ENCODE measurements around the gene MRNIP.
"Not testable (repeated sequence)": the region's sequence is repeated elsewhere in the genome, so short reads cannot be mapped to it uniquely, and the experiment has no call there.

The MRNIP gene

DNA sequence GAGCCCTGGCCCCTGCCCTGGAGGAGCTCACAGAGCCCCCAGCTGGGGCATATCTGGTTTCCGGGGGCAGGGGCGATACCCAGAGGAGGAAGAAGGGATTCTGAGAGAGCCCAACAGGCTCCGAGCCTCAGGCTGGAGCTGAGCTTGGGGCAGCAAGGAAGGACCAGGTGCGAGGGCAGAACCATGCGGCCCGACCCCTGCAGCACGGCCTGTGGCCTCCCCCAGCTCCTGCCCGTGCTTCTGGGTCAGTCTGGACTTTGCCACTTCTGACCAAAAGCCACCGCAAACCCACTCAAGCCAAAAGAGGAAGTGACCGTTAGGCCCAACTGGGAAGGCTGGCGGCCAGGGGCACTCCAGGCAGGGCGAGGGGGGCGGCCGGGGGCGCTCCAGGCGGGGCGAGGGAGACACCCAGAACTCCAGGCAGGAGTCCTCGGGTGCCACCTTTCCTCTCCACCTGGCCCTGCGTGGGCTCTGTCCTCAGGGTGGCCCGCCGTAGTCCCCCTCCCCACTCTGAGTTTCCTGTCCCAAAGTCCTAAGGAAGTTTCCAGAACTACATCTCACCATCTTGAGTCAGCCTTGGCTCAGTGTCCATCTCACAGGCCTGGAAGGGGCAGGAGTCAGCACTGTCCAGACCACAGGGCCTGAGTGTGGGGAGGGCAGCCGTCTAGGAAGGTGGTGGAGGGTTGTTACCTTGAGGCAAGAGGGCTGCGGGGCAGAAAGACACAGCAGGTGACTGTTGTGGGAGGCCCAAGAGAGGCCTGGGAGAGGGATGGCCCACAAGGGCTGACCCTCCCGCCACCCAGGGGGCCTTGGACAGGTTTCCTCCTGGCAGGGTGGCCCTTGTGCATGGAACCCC is 65.8 kb downstream of the MRNIP start:
- DNase-seq (ENCODE audit: low read depth) = no peak

DNA sequence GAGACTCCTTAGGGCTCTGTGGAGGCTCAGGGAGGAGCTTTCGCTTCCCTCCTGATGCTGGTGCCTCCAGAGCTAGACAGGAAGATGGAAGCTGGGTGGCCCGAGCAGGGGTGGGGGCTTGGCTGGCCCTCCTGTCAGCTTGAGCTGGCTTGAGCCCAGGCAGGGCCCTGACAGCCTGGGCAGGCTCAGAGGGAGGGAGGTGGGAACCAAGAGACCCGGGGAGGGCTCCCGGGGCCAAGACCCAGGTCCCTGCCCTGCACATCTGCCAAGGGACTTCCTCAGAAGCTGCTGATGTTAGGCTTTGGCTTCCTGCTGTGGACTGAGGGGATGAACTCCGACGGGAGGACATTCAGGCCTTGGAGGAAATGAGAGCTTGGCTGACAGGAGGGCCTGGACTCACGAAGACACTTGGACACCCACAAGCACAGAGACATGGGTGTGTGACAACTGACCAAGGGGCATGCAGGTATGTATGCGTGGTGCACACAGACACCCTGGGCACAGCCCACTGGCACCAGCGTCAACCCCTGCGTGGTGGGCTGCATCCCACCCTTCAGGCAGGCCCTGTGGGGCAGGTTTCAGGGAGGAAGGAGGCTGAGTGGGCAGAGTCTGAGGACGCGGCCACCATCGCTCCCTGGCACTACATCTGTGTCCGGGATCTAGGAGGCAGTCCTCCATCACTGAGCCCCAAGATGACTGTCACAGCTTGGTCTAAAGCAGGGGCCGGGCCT is 66.6 kb downstream of the MRNIP start:
- DNase-seq (ENCODE audit: low read depth) = no peak

DNA sequence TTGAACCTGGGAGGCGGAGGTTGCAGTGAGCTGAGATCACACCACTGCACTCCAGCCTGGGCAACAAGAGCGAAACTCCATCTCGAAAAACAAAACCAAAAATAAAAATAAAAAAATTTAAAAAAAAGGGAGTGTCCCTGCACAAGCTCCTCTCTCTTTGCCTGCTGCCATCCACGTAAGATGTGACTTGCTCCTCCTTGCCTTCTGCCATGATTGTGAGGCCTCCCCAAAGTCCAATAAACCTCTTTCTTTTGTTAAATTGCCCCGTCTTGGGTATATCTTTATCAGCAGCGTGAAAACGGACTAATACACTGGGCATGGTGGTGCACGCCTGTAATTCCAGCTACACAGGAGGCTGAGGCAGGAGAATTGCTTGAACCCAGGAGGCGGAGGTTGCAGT is 69.3 kb downstream of the MRNIP start:
- not testable (repeated sequence) for DNase-seq (ENCODE audit: low read depth)

DNA sequence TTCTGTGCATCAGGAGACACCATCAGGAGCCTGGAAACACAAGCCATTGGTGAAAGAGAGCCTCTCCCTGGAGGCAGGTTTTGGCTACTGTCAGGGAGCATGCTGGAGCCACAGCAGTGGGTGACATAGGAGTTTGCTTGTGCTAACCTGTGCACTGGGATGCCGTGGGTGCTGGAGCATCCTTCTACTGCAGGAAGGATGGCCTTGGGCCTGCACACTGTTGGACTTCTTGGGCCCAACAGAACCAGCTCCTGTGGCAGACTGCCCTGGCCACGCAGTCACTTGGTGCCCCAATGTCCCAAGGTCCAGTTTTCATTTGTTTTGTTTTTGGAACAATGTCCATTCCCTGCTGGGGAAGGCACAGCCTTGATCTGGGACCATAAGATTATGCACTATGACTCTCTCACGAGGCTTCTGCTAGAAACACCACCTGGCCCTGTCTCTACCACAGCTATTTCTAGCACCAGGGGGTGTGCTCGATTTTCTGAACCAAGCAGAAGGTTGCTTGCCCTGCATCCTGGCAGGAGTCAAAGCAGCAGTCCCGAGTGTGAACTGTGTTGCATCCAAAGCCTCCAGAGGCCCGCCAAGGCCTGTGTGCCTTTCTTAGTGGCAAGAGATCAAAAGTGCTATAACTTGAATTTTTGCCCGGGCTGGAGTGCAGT is 70.3 kb downstream of the MRNIP start:
- DNase-seq (ENCODE audit: low read depth) = no peak
